Osteocyte (in vitro differentiated cells): Measurements from ENCODE around the gene AATK. TPM values are rescaled to one million over a fixed set of nuclear protein-coding genes. Genes with fewer than 3 reads are reported as not detected.

Experiments
- DNase-seq: peaks from one replicate; pipeline ENCODE4 v3.0.0; 2021; ENCODE audit warnings: mixed read lengths; ENCODE audit not compliant: unreplicated experiment; ENCODE audit errors: extremely low spot score
- H3K27ac Mint-ChIP-seq: one replicate; pipeline ENCODE4 v1.8.0; 2021; ENCODE audit warnings: mild to moderate bottlenecking, mixed read lengths; ENCODE audit not compliant: unreplicated experiment
- H3K27me3 Mint-ChIP-seq: one replicate; pipeline ENCODE4 v1.8.0; 2021; ENCODE audit warnings: mixed read lengths; ENCODE audit not compliant: unreplicated experiment
- H3K36me3 Mint-ChIP-seq: one replicate; pipeline ENCODE4 v1.8.0; 2021; ENCODE audit warnings: mixed read lengths; ENCODE audit not compliant: unreplicated experiment
- H3K4me1 Mint-ChIP-seq: one replicate; pipeline ENCODE4 v1.8.0; 2021; ENCODE audit warnings: mixed read lengths; ENCODE audit not compliant: unreplicated experiment
- H3K4me3 Mint-ChIP-seq: one replicate; pipeline ENCODE4 v1.8.0; 2021; ENCODE audit warnings: mild to moderate bottlenecking, moderate library complexity, mixed read lengths; ENCODE audit not compliant: unreplicated experiment
- H3K9me3 Mint-ChIP-seq: one replicate; pipeline ENCODE4 v1.8.0; 2021; ENCODE audit warnings: mixed read lengths; ENCODE audit not compliant: unreplicated experiment
- CTCF ChIP-seq: fragments of 200-600 bp; sonication (generic); IDR thresholded peaks from 2 replicates; pipeline ENCODE4 v1.5.0; 2021; ENCODE audit warnings: antibody characterized with exemption, mild to moderate bottlenecking, moderate library complexity
- total RNA-seq: library from RNA; stranded (reverse); gene quantifications from 2 replicates; pipeline ENCODE4 v1.2.1, GENCODE V29; 2021

AATK gene
- total RNA-seq, 1 donor from 2014 or later: not detected

DNA sequence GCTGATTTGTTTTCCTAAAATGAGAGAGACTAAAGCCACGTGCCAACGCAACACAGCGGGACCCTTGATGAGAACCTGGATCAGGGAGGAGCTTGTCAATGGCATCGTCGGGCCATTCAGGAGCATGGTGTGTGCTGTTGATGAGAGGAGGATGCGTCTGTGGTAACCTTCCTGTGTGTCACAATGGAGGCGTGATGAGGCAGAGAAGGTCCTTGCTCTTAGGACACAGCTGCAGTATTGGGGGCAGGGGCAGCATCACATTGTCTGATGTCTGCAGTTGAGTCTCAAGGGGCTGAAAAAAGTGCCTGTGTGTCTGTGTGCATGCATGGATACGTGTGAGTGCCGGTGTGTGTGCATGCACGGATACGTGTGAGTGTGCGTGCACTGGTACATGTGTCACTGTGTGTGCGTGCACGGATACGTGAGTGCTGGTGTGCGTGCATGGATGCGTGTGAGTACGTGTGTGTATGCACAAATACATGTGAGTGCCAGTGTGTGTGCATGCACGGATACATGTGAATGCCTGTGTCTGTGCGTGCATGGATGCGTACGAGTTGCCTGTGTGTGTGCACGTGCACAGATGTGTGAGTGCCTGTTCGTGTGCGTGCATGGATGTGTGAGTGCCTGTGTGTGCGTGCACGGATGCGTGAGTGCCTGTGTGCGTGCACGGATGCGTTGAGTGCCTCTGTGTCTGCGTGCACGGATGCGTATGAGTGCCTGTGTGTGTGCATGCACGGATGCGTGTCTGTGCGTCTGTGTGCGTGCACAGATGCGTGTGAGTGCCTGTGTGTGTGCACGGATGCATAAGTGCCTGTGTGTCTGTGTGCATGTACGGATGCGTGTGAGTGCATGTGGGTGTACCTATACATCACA lies 91.8 kb downstream of the AATK start:
- H3K27me3 Mint-ChIP-seq: no peaks in the 10 kb centered on the region
- no peak overlapping the region for H3K4me3 Mint-ChIP-seq
- DNase-seq: no peak
- H3K9me3 Mint-ChIP-seq: no peaks in the 10 kb centered on the region
- TF ChIP-seq CTCF: no peak
- no peak overlapping the region for H3K27ac Mint-ChIP-seq
- no peaks in the 10 kb centered on the region for H3K36me3 Mint-ChIP-seq
- peaks cover 24% of the 10 kb centered on the region for H3K4me1 Mint-ChIP-seq

- no peak for DNase-seq
- H3K4me3 Mint-ChIP-seq: no peak overlapping the region
- H3K27me3 Mint-ChIP-seq: no peaks in the 10 kb centered on the region
- no peak overlapping the region for H3K27ac Mint-ChIP-seq
- no peak for TF ChIP-seq CTCF
- peaks cover 24% of the 10 kb centered on the region for H3K4me1 Mint-ChIP-seq
- no peaks in the 10 kb centered on the region for H3K9me3 Mint-ChIP-seq
- H3K36me3 Mint-ChIP-seq: no peaks in the 10 kb centered on the region
Observed at GRCh38 chr17:81071761-81072741, 94.0 kb downstream of the AATK start.

GRCh38 chr17:81070541-81071246 lies 95.3 kb downstream of the AATK start:
- Mint-ChIP-seq H3K9me3 (no peaks in the 10 kb centered on the region), H3K27ac (no peak overlapping the region), H3K36me3 (no peaks in the 10 kb centered on the region), H3K4me1 (peaks cover 20% of the 10 kb centered on the region), H3K4me3 (no peak overlapping the region), H3K27me3 (no peaks in the 10 kb centered on the region)
- DNase-seq: no peak
- no peak for TF ChIP-seq CTCF

DNA sequence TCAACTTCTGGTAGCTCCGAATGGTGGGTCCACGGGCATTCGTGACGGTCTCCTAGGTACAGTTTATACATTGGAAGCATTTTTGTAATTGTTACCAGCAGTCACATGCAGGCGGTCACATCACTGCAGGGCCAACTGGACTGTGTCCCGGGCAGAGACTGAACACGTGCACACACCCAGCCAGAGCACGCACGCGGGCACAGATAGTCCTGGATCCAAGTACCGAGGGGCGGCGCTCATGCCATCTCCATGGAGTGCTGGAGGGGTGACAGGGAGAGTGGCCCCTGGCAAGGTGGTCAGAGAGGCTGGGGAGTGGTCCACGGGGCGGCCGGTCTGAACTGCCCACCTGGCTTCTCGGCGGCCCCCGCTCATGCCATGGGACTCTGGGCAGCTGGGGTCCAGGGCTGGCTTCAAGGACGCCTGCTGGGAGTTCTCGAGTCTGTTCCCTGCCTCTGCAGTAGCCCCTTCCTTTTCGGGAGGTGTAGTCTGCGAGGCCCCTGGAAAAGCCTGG lies 96.8 kb downstream of the AATK start:
- no peak for TF ChIP-seq CTCF
- Mint-ChIP-seq H3K36me3 (no peaks in the 10 kb centered on the region), H3K27me3 (no peaks in the 10 kb centered on the region), H3K4me3 (no peak overlapping the region), H3K9me3 (no peaks in the 10 kb centered on the region), H3K27ac (no peak overlapping the region), H3K4me1 (peaks cover 19% of the 10 kb centered on the region)
- DNase-seq: no peak
